ENCODE measurements around the gene GIMAP5.

The GIMAP5 gene

DNA sequence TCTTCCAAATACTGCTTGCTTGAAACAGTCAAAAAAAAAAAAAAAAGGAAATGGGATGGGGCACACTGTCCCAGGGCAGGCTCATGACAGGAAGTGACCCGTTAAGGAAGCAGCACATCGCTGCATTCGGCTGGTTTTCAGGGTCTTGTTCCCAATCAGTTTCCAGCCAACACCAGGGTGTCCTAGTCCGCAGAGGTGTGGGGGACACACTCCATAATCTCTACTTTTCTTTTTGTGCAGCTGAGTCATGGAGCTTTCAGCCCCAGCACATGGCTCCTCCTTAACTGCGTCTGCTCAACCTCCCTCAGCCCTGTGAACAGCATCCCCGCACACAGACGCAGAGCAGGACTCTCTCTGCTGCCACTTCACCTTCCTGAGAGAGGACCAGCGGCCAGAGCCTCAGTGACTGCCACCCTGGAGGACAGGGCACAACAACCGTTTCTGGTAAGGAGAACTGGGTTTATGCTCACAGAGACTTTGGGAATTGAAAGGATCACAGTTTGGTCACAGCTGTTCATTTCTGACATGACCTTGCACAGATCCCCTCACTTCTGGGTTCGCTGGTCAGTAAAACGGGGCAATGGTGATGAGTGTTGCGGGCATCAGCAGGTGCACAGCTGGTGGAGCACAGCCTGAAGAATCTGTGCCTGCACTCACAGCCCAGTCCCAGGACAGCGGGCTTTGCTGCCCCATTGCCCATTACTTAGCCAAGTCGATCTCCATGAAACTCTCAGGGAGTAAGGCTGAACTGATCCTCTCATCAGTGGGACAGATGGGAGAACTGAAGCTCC lies at the start of gene GIMAP5:
TSS of gene GIMAP5 (plus strand) at position 154 of the 791 bp plus-strand sequence. CDS start 3,467 bp downstream, outside the sequence.
- H3K4me3 ChIP-seq (replicated peaks; ENCODE audit: low read depth, low read length), result no peak within 1 kb of the TSS
- DNase-seq (ENCODE audit: extremely low read depth, low read depth), result no peak
- TF ChIP-seq, protein P1, sequence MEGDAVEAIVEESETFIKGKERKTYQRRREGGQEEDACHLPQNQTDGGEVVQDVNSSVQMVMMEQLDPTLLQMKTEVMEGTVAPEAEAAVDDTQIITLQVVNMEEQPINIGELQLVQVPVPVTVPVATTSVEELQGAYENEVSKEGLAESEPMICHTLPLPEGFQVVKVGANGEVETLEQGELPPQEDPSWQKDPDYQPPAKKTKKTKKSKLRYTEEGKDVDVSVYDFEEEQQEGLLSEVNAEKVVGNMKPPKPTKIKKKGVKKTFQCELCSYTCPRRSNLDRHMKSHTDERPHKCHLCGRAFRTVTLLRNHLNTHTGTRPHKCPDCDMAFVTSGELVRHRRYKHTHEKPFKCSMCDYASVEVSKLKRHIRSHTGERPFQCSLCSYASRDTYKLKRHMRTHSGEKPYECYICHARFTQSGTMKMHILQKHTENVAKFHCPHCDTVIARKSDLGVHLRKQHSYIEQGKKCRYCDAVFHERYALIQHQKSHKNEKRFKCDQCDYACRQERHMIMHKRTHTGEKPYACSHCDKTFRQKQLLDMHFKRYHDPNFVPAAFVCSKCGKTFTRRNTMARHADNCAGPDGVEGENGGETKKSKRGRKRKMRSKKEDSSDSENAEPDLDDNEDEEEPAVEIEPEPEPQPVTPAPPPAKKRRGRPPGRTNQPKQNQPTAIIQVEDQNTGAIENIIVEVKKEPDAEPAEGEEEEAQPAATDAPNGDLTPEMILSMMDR (IDR thresholded peaks at IDR 0.05; ENCODE audit: low read depth, low read length, missing control alignments), result no peak

DNA sequence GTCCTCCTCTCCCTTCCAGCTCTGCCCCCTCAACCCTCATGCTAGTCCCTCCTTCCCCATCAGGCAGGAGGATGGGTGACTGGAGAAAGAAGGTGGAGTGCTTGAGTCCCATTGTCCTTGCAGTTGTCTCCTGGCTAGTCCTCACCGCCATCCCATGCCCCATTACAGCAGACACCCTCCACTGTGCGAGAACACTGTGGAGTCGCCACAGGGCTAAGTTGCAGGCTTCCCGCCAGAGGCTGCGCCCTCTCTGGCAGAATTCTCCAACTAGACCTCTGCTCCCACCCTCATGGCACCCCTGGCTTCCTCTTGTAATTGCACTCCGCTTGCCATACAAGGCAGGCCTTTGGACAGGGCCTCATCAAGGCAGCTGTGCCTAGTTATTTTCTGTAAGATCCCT lies 48.6 kb upstream of the GIMAP5 start:
- TF ChIP-seq, protein P1 (IDR thresholded peaks at IDR 0.05; ENCODE audit: low read depth, low read length, missing control alignments), result no peak
- DNase-seq (ENCODE audit: extremely low read depth, low read depth), result no peak
- H3K4me3 ChIP-seq (replicated peaks; ENCODE audit: low read depth, low read length), result no peak overlapping the region

- DNase-seq (ENCODE audit: extremely low read depth, low read depth), result no peak
- TF ChIP-seq, protein P1 (IDR thresholded peaks at IDR 0.05; ENCODE audit: low read depth, low read length, missing control alignments), result no peak
- no peak overlapping the region for H3K4me3 ChIP-seq (replicated peaks; ENCODE audit: low read depth, low read length)
Measured at GRCh38 chr7:150695654-150696053, 41.6 kb upstream of the GIMAP5 start.

DNA sequence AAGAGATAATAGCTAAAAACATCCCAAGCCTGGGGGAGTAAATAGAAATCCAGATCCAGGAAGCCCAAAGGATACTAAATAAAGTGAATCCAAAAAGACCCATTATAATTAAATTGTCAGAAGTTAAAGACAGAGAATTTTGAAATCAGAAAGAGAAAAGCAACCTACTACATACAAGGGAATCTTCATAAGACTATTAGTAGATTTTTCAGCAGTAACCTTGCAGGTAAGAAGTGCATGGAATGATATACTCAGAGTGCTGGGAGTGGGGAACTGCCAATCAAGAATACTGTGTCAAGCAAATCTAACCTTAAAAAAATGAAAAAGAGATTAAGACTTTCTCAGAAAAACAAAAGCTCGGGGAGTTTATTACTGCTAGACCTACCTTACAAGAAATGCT lies 34.0 kb upstream of the GIMAP5 start:
- no peak overlapping the region for H3K4me3 ChIP-seq (replicated peaks; ENCODE audit: low read depth, low read length)
- TF ChIP-seq, protein P1 (IDR thresholded peaks at IDR 0.05; ENCODE audit: low read depth, low read length, missing control alignments), result no peak
- no peak for DNase-seq (ENCODE audit: extremely low read depth, low read depth)

- TF ChIP-seq, protein P1 (IDR thresholded peaks at IDR 0.05; ENCODE audit: low read depth, low read length, missing control alignments), result no peak
- no peak overlapping the region for H3K4me3 ChIP-seq (replicated peaks; ENCODE audit: low read depth, low read length)
- no peak for DNase-seq (ENCODE audit: extremely low read depth, low read depth)
Measured at GRCh38 chr7:150715293-150715692, 21.9 kb upstream of the GIMAP5 start.

DNA sequence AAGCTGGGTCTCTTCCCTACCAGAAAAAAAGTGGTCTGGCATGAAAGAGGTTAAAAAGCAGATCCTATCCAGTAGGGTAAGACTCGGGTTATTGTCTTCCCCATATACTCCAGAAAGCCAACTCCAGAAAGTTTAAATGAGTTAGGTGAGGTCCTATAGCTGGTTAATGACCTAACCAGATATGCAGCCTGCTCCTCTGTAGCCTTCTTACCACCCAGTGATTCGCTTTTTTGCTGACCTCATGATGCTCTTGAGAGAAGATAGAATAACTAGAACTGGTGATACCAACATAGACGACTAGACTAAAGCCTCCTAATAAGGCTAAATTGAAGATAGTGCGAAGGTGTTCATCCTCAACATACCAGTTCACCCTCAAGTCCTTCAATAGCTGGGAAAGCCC lies 21.5 kb upstream of the GIMAP5 start:
- DNase-seq (ENCODE audit: extremely low read depth, low read depth), result no peak
- no peak overlapping the region for H3K4me3 ChIP-seq (replicated peaks; ENCODE audit: low read depth, low read length)

More for the DNA sequence above, 21.5 kb upstream of the GIMAP5 start:
- TF ChIP-seq, protein P1 (IDR thresholded peaks at IDR 0.05; ENCODE audit: low read depth, low read length, missing control alignments), result no peak
